Liver (tissue), 3 donors: Measurements from ENCODE around the gene ETV6.

ENCODE experiments used
- ATF3 ChIP-seq: IDR thresholded peaks from 2 replicates; pipeline ENCODE4 v1.6.1; 2016; ENCODE audit warnings: antibody characterized with exemption
- CTCF ChIP-seq: fragments of 150-350 bp; IDR thresholded peaks from 2 replicates; pipeline ENCODE4 v1.5.1; 2017; ENCODE audit warnings: improper control_type of control experiment, low read depth, low read length; ENCODE audit not compliant: missing input control
- EGR1 ChIP-seq, 2 donors: IDR thresholded peaks; 2 replicates each; pipeline ENCODE4 v1.6.1; 2016 to 2018; ENCODE audit warnings: antibody characterized with exemption in 2 of 2, low read depth in 2 of 2
- FOXA1 ChIP-seq: IDR thresholded peaks from 2 replicates; pipeline ENCODE4 v1.6.1; 2016; ENCODE audit warnings: antibody characterized with exemption
- GABPA ChIP-seq, 2 donors: IDR thresholded peaks in 1 of 2; conservative IDR thresholded peaks in 1 of 2; 2 replicates each; pipeline ENCODE4 v1.6.1; 2016; ENCODE audit warnings: antibody characterized with exemption in 2 of 2, mild to moderate bottlenecking in 1 of 2, moderate library complexity in 1 of 2
- HNF4G ChIP-seq: IDR thresholded peaks from 2 replicates; pipeline ENCODE4 v1.6.1; 2016; ENCODE audit warnings: antibody characterized with exemption
- JUND ChIP-seq, 2 donors: IDR thresholded peaks; 2 replicates each; pipeline ENCODE4 v1.6.1; 2016; ENCODE audit warnings: antibody characterized with exemption in 2 of 2
- MAX ChIP-seq: IDR thresholded peaks from 2 replicates; pipeline ENCODE4 v1.6.1; 2016; ENCODE audit warnings: antibody characterized with exemption
- RAD21 ChIP-seq, 2 donors: IDR thresholded peaks; 2 replicates each; pipeline ENCODE4 v1.6.1; 2016; ENCODE audit warnings: antibody characterized with exemption in 2 of 2, mild to moderate bottlenecking in 2 of 2
- REST ChIP-seq: IDR thresholded peaks from 2 replicates; pipeline ENCODE4 v1.6.1; 2016; ENCODE audit warnings: antibody characterized with exemption, mild to moderate bottlenecking
- RXRA ChIP-seq, 2 donors: IDR thresholded peaks; 2 replicates each; pipeline ENCODE4 v1.6.1; 2017 to 2018; ENCODE audit warnings: antibody characterized with exemption in 2 of 2, mild to moderate bottlenecking in 1 of 2
- SP1 ChIP-seq: IDR thresholded peaks from 2 replicates; pipeline ENCODE4 v1.6.1; 2018; ENCODE audit warnings: antibody characterized with exemption, mild to moderate bottlenecking
- TAF1 ChIP-seq: conservative IDR thresholded peaks from 2 replicates; pipeline ENCODE4 v1.6.1; 2016; ENCODE audit warnings: antibody characterized with exemption, mild to moderate bottlenecking
- YY1 ChIP-seq: IDR thresholded peaks from 2 replicates; pipeline ENCODE4 v1.6.1; 2016; ENCODE audit warnings: antibody characterized with exemption, mild to moderate bottlenecking
- donor health status: healthy.
- donor health status: healthy.

GRCh38 chr12:11849757-11850504 is 200.5 kb downstream of the ETV6 start:
- TF ChIP-seq GABPA (IDR thresholded peaks at IDR 0.05 in 1 of 2, conservative IDR thresholded peaks at IDR 0.05 in 1 of 2), result no peak
- no peak for TF ChIP-seq CTCF
- no peak for TF ChIP-seq REST
- no peak for TF ChIP-seq MAX
- no peak for TF ChIP-seq HNF4G
- TF ChIP-seq RAD21 (IDR thresholded peaks at IDR 0.05), result no peak
- no peak for TF ChIP-seq JUND (IDR thresholded peaks at IDR 0.05)
- no peak for TF ChIP-seq SP1
- no peak for TF ChIP-seq YY1
- no peak for TF ChIP-seq EGR1 (IDR thresholded peaks at IDR 0.05; ENCODE audit: low read depth in 2 of 2)
- TF ChIP-seq RXRA (IDR thresholded peaks at IDR 0.05), result no peak
- TF ChIP-seq TAF1, result no peak
- TF ChIP-seq FOXA1, result no peak
- TF ChIP-seq ATF3, result no peak
